Jurkat, Clone E6-1 (cell line): ENCODE measurements around the gene ICOSLG. TPM values are rescaled to one million over a fixed set of nuclear protein-coding genes. Genes with fewer than 3 reads are reported as not detected.
"Not testable (repeated sequence)": the region's sequence is repeated elsewhere in the genome, so short reads cannot be mapped to it uniquely, and the experiment has no call there.

ENCODE experiments used
- DNase-seq: peaks from one replicate; pipeline ENCODE4 v3.0.0-alpha.2; 2011; ENCODE audit warnings: low read depth, low spot score
- H3K4me3 ChIP-seq: 2 replicates; pipeline ENCODE4 v1.5.1; 2011; ENCODE audit warnings: mild to moderate bottlenecking, low read length, control low read depth, moderate library complexity
- polyA plus RNA-seq: library from polyadenylated mRNA; unstranded; fragments of >200 nt; gene quantifications from one replicate; pipeline ENCODE4 v1.2.1, GENCODE V29; 2012; ENCODE audit warnings: missing spikeins; ENCODE audit not compliant: insufficient read length, insufficient read depth

The ICOSLG gene, protein sequence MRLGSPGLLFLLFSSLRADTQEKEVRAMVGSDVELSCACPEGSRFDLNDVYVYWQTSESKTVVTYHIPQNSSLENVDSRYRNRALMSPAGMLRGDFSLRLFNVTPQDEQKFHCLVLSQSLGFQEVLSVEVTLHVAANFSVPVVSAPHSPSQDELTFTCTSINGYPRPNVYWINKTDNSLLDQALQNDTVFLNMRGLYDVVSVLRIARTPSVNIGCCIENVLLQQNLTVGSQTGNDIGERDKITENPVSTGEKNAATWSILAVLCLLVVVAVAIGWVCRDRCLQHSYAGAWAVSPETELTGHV
- not detected for polyA plus RNA-seq

DNA sequence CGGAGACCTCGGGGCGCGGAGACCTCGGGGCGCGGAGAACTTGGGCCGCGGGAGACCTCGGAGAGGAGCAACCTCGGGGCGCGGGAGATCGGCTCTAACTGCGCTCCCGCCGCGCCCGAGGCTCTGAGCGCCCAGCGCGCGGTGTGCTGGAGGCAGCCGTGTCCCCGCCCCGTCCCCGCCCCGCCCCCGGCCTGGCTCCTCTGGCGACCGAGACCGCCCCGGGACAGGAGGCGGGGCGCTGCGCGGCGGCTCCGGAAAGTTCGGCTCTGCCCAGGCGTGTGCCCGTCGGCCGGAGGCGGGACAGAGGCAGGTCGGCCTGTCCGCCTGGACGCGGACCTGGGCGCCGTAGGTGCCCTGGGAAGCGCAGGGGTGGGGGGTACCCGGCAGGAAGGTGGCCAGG, at the start of gene ICOSLG:
Gene ICOSLG (minus strand): TSS at position 102 of the 400 bp plus-strand sequence. CDS start 126 bp downstream, outside the sequence.
- DNase-seq, H3K4me3 ChIP-seq: not testable (repeated sequence)

- no peak for DNase-seq
- H3K4me3 ChIP-seq = no peak overlapping the region
Observed at GRCh38 chr21:44289381-44290010, 48.8 kb upstream of the ICOSLG start.

DNA sequence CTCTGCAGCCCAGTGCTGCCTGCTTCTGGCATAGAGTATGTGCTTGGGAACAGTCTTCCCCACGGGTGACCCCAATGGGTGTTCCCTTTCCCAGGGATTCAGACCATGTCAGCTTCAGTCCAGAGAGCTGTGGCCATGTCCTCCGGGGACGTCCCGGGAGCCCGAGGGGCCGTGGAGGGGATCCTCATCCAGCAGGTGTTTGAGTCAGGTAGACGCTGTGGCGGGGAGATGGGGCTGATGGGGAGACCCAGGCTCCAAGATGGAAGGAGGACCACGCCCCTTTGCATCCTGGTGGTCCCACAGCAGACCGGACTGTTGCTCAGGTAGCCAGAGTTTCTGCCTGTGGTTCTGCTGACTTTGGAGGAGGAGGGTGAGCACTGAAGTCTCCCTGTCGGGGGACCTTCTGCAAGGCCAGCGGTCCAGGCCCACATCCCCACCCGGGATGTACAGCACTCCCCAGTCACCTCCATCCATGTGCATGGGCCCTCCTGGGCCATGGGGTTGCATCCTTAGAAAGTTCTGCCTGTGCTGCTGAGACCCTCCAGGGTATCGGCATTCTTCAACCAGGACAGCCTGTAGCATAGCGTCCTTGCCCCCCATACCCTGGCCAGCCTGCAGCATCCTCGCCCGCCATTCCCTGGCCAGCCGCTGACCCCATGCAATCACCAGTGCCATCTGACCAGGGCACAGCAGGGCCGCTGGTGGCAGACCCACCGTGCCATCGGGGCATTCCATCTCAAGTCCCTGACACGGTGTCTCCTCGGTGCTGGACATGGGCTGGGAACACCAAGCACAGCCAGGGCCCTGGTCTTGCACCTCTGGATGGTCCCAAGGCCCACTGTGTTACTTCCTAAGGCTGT, 47.7 kb upstream of the ICOSLG start:
- DNase-seq = no peak
- H3K4me3 ChIP-seq = no peak overlapping the region

DNA sequence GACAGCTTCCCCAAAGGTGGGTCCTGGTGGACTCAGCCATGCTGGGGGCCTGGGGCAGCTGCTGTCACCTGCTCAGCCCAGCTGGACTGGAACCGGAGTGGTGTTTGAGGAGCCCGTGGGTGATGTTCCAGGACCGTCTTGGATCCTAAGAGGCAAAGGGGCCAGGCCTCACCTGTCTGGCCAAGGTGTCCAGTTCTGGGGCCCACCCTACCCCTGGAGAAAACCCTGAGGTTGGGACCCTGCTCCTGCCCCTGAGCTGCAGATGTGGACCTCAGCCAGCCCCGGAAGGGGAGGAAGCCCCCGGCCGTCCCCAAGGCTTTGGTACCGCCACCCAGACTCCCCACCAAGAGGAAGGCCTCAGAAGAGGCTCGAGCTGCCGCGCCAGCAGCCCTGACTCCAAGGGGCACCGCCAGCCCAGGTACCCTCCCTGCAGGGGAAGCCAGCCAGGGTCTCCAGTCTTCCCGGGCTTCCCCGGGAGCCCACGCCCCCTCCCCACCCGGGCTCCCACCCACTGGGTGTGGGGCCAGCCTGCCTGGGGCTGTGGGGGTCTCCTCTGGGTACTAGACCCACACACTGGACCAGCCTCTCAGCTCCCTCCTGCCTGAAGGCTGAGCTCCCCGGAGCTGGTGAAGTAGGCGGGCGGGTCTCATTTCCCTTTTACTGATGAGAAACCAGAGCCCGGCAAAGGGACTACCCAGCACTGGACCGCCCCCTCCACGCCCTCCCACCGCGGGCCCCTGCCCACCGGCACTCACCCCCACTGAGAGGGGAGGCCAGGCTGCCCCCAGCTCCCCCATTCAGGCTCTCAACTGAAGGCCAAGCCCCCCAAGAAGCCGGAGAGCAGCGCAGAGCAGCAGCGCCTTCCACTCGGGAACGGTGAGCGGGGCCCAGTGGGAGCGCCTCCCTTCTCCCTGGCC, 46.2 kb upstream of the ICOSLG start:
- no peak for DNase-seq
- H3K4me3 ChIP-seq = no peak overlapping the region

DNA sequence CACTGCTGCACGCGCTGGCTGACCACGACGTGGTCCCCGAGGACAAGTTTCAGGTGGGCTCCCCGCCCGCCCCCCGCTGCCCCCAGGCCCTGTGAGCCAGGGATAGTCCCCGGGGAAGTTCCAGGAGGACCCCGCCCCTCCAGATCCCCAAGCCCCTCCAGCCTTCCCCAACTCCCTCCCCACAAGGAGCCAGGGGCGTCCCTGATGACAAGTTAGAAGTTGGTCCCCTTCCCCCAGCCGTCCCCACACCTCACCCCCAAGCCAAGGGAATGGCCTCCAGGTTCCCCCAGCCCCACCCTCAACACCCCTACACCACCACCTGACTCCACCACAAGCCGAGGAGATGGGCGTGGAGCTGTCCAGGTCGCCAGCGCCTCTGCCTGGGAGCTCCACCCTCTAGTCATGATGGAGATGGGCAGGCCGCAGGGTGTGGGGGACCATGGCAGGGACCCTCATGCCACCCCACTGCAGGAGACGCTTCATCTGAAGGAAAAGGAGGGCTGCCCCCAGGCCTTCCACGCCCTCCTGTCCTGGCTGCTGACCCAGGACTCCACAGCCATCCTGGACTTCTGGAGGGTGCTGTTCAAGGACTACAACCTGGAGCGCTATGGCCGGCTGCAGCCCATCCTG, 45.5 kb upstream of the ICOSLG start:
- no peak overlapping the region for H3K4me3 ChIP-seq
- no peak for DNase-seq

DNA sequence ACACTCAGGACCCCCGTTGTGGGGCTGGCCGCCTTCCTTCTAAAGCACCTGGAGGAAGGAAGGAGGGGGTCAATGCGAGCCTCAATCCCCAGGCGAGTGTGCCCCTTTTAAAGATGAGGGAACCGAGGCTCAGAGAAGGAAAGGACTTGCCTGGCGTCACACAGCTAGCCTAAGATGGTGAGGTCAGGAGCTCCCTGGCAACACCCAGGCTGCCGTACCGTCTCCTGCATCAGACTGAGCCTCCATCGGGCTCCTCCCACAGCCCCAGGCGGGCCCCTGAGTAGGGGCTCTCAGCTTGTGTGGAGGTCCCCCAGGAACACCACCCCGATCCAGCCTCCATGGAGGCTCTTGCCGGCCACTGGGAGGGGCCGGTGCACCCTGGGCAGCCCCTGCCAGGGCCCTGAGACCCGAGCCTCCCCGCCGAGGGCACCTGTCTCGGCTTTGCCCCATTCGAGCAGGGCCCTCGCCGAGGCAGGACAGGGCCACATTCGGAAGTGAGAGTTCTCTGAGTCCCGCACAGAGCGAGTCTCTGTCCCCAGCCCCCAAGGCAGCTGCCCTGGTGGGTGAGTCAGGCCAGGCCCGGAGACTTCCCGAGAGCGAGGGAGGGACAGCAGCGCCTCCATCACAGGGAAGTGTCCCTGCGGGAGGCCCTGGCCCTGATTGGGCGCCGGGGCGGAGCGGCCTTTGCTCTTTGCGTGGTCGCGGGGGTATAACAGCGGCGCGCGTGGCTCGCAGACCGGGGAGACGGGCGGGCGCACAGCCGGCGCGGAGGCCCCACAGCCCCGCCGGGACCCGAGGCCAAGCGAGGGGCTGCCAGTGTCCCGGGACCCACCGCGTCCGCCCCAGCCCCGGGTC, 44.6 kb upstream of the ICOSLG start, which contains the start of gene AIRE:
Gene AIRE (plus strand): TSS at position 739 of the 855 bp plus-strand sequence. CDS start 131 bp downstream, outside the sequence.
- H3K4me3 ChIP-seq = no peak within 1 kb of the TSS
- no peak for DNase-seq

DNA sequence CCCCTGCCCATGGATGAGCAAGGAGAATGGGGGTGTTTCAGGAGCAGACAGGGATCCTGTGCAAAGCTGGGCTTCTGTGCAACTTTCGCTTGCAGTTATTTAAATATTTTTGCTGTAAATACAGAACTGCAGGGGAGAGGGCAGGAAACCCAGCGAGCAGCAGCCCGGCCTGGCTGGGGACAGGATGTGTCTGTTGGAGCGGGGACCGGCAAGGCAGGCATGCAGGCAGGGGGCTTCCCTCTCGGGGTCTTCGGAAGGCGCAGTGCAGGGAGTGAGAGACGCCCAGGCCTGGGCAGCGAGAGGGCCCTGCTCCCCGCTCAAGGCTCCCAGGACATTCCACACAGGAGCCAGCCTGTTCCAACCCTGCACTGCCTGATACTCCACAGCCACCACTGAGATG, 43.2 kb upstream of the ICOSLG start:
- H3K4me3 ChIP-seq = no peak overlapping the region
- no peak for DNase-seq

DNA sequence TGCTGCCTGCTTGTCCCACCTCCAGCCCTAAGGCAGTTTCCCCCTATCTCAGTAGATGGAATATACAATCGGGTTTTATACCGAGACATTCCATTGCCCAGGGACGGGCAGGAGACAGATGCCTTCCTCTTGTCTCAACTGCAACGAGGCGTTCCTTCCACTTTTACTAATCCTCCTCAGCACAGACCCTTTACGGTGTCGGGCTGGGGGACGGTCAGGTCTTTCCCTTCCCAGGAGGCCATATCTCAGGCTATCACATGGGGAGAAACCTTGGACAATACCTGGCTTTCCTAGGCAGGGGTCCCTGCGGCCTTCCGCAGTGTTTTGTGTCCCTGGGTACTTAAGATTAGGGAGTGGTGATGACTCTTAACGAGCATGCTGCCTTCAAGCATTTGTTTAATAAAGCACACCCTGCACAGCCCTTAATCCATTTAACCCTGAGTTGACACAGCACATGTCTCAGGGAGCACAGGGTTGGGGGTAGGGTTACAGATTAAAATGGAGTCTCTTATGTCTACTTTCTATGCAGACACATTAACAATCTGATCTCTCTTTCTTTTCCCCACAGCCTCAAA, 42.6 kb upstream of the ICOSLG start:
- H3K4me3 ChIP-seq, DNase-seq: not testable (repeated sequence)

GRCh38 chr21:44282370-44282769, 41.6 kb upstream of the ICOSLG start:
- no peak for DNase-seq
- no peak overlapping the region for H3K4me3 ChIP-seq

DNA sequence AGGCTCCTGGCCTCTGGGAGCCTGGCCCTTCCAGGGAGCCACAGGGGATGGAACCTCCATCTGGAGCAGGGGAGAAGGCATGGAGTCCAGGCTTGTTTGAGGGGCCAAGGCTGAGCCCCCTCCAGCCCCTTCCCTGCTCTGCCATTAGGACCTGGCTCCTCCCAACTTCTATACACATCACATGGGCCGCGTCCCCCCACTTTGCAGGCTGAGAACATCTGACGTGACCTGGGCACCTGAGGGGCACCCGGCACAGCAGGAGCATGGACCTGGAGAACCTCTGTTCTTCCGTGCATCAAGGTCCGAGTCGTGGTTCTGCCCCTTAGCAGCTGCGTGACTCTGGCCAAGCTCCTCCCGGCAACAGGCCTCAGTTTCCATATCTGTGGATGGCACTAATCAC, 41.1 kb upstream of the ICOSLG start:
- no peak for DNase-seq
- H3K4me3 ChIP-seq = no peak overlapping the region

GRCh38 chr21:44279354-44280260, 38.9 kb upstream of the ICOSLG start:
- DNase-seq = no peak
- no peak overlapping the region for H3K4me3 ChIP-seq

GRCh38 chr21:44275041-44275440, 34.3 kb upstream of the ICOSLG start:
- H3K4me3 ChIP-seq = no peak overlapping the region
- no peak for DNase-seq

GRCh38 chr21:44273046-44273445, 32.3 kb upstream of the ICOSLG start:
- no peak for DNase-seq
- H3K4me3 ChIP-seq = no peak overlapping the region

GRCh38 chr21:44272284-44272858, 31.6 kb upstream of the ICOSLG start:
- H3K4me3 ChIP-seq = no peak overlapping the region
- no peak for DNase-seq

DNA sequence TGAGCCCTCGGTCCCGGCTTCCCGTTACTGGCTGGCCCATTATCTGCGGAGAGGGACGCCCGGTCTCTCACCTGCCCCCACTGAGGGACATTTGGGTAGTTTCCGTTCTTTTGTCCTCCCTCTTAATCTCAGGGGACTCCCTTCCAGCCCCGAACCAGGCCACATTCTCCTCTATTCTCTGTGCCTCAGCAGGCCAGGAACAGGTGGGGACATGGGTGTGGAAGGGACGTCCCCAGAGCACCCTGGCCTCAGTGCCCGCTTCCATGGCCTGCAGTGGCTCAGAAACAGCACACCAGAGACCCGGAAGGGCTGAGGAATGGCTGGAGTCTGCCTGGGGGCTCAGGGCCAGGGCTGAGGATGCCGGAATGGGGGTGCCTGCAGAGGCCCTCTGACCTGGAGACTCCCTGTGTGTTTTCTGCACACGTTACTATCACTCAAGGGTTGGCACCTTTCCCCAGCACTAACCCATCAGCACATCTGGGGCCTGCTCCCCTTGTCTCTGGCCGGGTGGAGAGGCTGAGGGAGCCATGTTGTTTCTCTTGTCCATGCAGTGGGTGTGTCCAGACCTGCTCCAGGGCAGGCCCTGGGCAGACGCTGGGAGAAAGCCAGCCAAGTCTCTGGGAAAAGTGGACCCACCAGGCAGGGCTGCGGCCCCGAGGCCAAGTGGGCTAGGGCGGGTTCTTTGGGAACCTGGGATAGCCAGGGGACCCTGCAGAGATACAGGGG, 31.0 kb upstream of the ICOSLG start:
- H3K4me3 ChIP-seq = no peak overlapping the region
- no peak for DNase-seq
